WTC11 (cell line): ENCODE data around the gene MAP3K10. TPM values are rescaled to one million over a fixed set of nuclear protein-coding genes. Genes with fewer than 3 reads are reported as not detected.

Source experiments
- ATAC-seq: fragments of 200-7000 bp; cut with Tn5 transposase; 2 replicates; pipeline ENCODE4 v1.10.0; 2021; ENCODE audit warnings: mild to moderate bottlenecking, moderate library complexity
- CTCF ChIA-PET: fragments of 300-600 bp; sonication (Branson Sonifier 250); formaldehyde crosslinking; loops from one replicate; lab custom pipeline; 2021; ENCODE audit warnings: antibody characterized with exemption; lab: Charles Lee
- POLR2A ChIA-PET: fragments of 350-600 bp; sonication (Branson Sonifier 250); formaldehyde crosslinking; loops from one replicate; lab custom pipeline; 2021; ENCODE audit warnings: antibody characterized with exemption; lab: Charles Lee
- DNase-seq: peaks from one replicate; pipeline ENCODE4 v3.0.0; 2021; ENCODE audit warnings: low spot score
- H3K27ac Mint-ChIP-seq: 2 replicates; pipeline ENCODE4 v1.8.0; 2021; ENCODE audit warnings: mixed read lengths
- H3K27me3 Mint-ChIP-seq: 2 replicates; pipeline ENCODE4 v1.8.0; 2021; ENCODE audit warnings: low read depth, mild to moderate bottlenecking, moderate library complexity, mixed read lengths
- H3K36me3 Mint-ChIP-seq: 2 replicates; pipeline ENCODE4 v1.8.0; 2021; ENCODE audit warnings: mixed read lengths
- H3K4me1 Mint-ChIP-seq: 2 replicates; pipeline ENCODE4 v1.8.0; 2022; ENCODE audit warnings: mixed read lengths
- H3K4me3 Mint-ChIP-seq: 2 replicates; pipeline ENCODE4 v1.8.0; 2021; ENCODE audit warnings: mild to moderate bottlenecking, moderate library complexity, mixed read lengths
- H3K9me3 Mint-ChIP-seq: 2 replicates; pipeline ENCODE4 v1.8.0; 2021; ENCODE audit warnings: mixed read lengths
- ESRRA ChIP-seq: sonication (generic); formaldehyde crosslinking; IDR thresholded peaks from 2 replicates; pipeline ENCODE4 v1.8.1; 2022; ENCODE audit warnings: mild to moderate bottlenecking, missing genetic modification reagents, borderline replicate concordance
- ETV6 ChIP-seq: sonication (generic); formaldehyde crosslinking; IDR thresholded peaks from 2 replicates; pipeline ENCODE4 v1.8.1; 2022; ENCODE audit warnings: mild to moderate bottlenecking, missing genetic modification reagents
- FOXJ3 ChIP-seq: sonication (generic); formaldehyde crosslinking; IDR thresholded peaks from 2 replicates; pipeline ENCODE4 v1.9.0; 2021; ENCODE audit warnings: missing genetic modification reagents, mild to moderate bottlenecking, borderline replicate concordance
- GABPB1 ChIP-seq: sonication (generic); formaldehyde crosslinking; IDR thresholded peaks from 2 replicates; pipeline ENCODE4 v1.8.1; 2023; ENCODE audit warnings: mild to moderate bottlenecking, missing genetic modification reagents
- GTF2I ChIP-seq: fragments of 250-450 bp; sonication (Bioruptor Pico); conservative IDR thresholded peaks from 2 replicates; pipeline ENCODE4 v1.4.0; 2021; ENCODE audit warnings: mild to moderate bottlenecking
- JUN ChIP-seq: sonication (generic); formaldehyde crosslinking; IDR thresholded peaks from 2 replicates; pipeline ENCODE4 v1.8.0; 2023; ENCODE audit warnings: mild to moderate bottlenecking, missing genetic modification reagents
- NFATC4 ChIP-seq: fragments of 250-450 bp; sonication (Bioruptor Pico); IDR thresholded peaks from 2 replicates; pipeline ENCODE4 v1.9.0; 2021; ENCODE audit warnings: mild to moderate bottlenecking
- PRRX2 ChIP-seq: fragments of 250-450 bp; sonication (Bioruptor Pico); IDR thresholded peaks from 2 replicates; pipeline ENCODE4 v1.8.0; 2021; ENCODE audit warnings: mild to moderate bottlenecking
- TEAD1 ChIP-seq: sonication (generic); formaldehyde crosslinking; IDR thresholded peaks from 2 replicates; pipeline ENCODE4 v1.8.0; 2022; ENCODE audit warnings: mild to moderate bottlenecking, missing genetic modification reagents
- TP53 ChIP-seq: sonication (generic); formaldehyde crosslinking; IDR thresholded peaks from 2 replicates; pipeline ENCODE4 v1.8.1; 2023; ENCODE audit warnings: mild to moderate bottlenecking, missing genetic modification reagents
- ZNF121 ChIP-seq: sonication (generic); formaldehyde crosslinking; IDR thresholded peaks from 2 replicates; pipeline ENCODE4 v1.8.0; 2023; ENCODE audit warnings: missing genetic modification reagents
- ZNF317 ChIP-seq: sonication (generic); formaldehyde crosslinking; IDR thresholded peaks from 2 replicates; pipeline ENCODE4 v1.8.1; 2023; ENCODE audit warnings: low read depth, mild to moderate bottlenecking, moderate library complexity, missing genetic modification reagents, borderline replicate concordance
- total RNA-seq: library from RNA; stranded (reverse); gene quantifications from 3 replicates; pipeline ENCODE4 v1.2.3, GENCODE V29; 2021
- TF ChIP-seq, protein P1 (sequence below): sonication (generic); formaldehyde crosslinking; IDR thresholded peaks from 2 replicates; pipeline ENCODE4 v1.8.1; 2022; ENCODE audit warnings: missing genetic modification reagents, borderline replicate concordance
- TF ChIP-seq, protein P2 (sequence below): sonication (generic); formaldehyde crosslinking; conservative IDR thresholded peaks from 2 replicates; pipeline ENCODE4 v1.8.1; 2023; ENCODE audit warnings: mild to moderate bottlenecking, low read depth, missing genetic modification reagents, moderate library complexity
- TF ChIP-seq, protein P3 (sequence below): sonication (generic); formaldehyde crosslinking; IDR thresholded peaks from 2 replicates; pipeline ENCODE4 v1.8.0; 2022; ENCODE audit warnings: mild to moderate bottlenecking, missing genetic modification reagents
- TF ChIP-seq, protein P4 (sequence below): sonication (generic); formaldehyde crosslinking; IDR thresholded peaks from 2 replicates; pipeline ENCODE4 v1.8.0; 2023; ENCODE audit warnings: mild to moderate bottlenecking, missing genetic modification reagents
- TF ChIP-seq, protein P5 (sequence below): sonication (generic); formaldehyde crosslinking; IDR thresholded peaks from 2 replicates; pipeline ENCODE4 v1.8.0; 2022; ENCODE audit warnings: missing genetic modification reagents
- TF ChIP-seq, protein P6 (sequence below): fragments of 250-450 bp; sonication (Bioruptor Pico); IDR thresholded peaks from 2 replicates; pipeline ENCODE4 v1.8.0; 2021; ENCODE audit warnings: mild to moderate bottlenecking
- TF ChIP-seq, protein P7 (sequence below): sonication (generic); formaldehyde crosslinking; IDR thresholded peaks from 2 replicates; pipeline ENCODE4 v1.8.0; 2022; ENCODE audit warnings: mild to moderate bottlenecking, missing genetic modification reagents
- TF ChIP-seq, protein P8 (sequence below): sonication (generic); formaldehyde crosslinking; IDR thresholded peaks from 2 replicates; pipeline ENCODE4 v1.8.1; 2023; ENCODE audit warnings: mild to moderate bottlenecking, moderate library complexity, missing genetic modification reagents

Gene MAP3K10
- total RNA-seq, 1 experiment from 2014 or later = 23.5 TPM

DNA sequence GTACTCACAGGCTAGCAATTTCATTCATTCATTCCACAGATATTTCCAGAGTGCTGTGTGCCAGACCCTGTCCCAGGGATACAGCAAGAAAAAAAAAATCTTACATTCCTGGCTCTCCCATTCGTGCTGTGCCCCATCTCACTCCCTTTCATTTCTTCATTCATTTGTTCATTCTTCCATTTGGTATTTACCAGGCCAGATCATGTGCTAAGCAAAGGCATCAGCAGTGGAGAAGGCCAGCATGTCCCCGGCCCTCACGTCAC is 2.3 kb downstream of the MAP3K10 start:
- no peak for DNase-seq
- ATAC-seq = no peak
- TF ChIP-seq, protein P1, sequence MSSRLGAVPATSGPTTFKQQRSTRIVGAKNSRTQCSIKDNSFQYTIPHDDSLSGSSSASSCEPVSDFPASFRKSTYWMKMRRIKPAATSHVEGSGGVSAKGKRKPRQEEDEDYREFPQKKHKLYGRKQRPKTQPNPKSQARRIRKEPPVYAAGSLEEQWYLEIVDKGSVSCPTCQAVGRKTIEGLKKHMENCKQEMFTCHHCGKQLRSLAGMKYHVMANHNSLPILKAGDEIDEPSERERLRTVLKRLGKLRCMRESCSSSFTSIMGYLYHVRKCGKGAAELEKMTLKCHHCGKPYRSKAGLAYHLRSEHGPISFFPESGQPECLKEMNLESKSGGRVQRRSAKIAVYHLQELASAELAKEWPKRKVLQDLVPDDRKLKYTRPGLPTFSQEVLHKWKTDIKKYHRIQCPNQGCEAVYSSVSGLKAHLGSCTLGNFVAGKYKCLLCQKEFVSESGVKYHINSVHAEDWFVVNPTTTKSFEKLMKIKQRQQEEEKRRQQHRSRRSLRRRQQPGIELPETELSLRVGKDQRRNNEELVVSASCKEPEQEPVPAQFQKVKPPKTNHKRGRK (CRISPR knock-in tag) = no peak
- TF ChIP-seq FOXJ3 (no peak), ETV6 (no peak), JUN (CRISPR knock-in tag) (no peak), PRRX2 (CRISPR knock-in tag) (no peak), ESRRA (CRISPR knock-in tag) (no peak), TEAD1 (no peak), GTF2I (CRISPR knock-in tag) (no peak), ZNF121 (CRISPR knock-in tag) (no peak), TP53 (CRISPR knock-in tag) (no peak), ZNF317 (CRISPR knock-in tag) (no peak), GABPB1 (CRISPR knock-in tag) (no peak), NFATC4 (no peak)
- TF ChIP-seq, protein P2, sequence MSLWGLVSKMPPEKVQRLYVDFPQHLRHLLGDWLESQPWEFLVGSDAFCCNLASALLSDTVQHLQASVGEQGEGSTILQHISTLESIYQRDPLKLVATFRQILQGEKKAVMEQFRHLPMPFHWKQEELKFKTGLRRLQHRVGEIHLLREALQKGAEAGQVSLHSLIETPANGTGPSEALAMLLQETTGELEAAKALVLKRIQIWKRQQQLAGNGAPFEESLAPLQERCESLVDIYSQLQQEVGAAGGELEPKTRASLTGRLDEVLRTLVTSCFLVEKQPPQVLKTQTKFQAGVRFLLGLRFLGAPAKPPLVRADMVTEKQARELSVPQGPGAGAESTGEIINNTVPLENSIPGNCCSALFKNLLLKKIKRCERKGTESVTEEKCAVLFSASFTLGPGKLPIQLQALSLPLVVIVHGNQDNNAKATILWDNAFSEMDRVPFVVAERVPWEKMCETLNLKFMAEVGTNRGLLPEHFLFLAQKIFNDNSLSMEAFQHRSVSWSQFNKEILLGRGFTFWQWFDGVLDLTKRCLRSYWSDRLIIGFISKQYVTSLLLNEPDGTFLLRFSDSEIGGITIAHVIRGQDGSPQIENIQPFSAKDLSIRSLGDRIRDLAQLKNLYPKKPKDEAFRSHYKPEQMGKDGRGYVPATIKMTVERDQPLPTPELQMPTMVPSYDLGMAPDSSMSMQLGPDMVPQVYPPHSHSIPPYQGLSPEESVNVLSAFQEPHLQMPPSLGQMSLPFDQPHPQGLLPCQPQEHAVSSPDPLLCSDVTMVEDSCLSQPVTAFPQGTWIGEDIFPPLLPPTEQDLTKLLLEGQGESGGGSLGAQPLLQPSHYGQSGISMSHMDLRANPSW (CRISPR knock-in tag) = no peak
- TF ChIP-seq, protein P3, sequence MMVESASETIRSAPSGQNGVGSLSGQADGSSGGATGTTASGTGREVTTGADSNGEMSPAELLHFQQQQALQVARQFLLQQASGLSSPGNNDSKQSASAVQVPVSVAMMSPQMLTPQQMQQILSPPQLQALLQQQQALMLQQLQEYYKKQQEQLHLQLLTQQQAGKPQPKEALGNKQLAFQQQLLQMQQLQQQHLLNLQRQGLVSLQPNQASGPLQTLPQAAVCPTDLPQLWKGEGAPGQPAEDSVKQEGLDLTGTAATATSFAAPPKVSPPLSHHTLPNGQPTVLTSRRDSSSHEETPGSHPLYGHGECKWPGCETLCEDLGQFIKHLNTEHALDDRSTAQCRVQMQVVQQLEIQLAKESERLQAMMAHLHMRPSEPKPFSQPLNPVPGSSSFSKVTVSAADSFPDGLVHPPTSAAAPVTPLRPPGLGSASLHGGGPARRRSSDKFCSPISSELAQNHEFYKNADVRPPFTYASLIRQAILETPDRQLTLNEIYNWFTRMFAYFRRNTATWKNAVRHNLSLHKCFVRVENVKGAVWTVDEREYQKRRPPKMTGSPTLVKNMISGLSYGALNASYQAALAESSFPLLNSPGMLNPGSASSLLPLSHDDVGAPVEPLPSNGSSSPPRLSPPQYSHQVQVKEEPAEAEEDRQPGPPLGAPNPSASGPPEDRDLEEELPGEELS (CRISPR knock-in tag) = no peak
- TF ChIP-seq, protein P4, sequence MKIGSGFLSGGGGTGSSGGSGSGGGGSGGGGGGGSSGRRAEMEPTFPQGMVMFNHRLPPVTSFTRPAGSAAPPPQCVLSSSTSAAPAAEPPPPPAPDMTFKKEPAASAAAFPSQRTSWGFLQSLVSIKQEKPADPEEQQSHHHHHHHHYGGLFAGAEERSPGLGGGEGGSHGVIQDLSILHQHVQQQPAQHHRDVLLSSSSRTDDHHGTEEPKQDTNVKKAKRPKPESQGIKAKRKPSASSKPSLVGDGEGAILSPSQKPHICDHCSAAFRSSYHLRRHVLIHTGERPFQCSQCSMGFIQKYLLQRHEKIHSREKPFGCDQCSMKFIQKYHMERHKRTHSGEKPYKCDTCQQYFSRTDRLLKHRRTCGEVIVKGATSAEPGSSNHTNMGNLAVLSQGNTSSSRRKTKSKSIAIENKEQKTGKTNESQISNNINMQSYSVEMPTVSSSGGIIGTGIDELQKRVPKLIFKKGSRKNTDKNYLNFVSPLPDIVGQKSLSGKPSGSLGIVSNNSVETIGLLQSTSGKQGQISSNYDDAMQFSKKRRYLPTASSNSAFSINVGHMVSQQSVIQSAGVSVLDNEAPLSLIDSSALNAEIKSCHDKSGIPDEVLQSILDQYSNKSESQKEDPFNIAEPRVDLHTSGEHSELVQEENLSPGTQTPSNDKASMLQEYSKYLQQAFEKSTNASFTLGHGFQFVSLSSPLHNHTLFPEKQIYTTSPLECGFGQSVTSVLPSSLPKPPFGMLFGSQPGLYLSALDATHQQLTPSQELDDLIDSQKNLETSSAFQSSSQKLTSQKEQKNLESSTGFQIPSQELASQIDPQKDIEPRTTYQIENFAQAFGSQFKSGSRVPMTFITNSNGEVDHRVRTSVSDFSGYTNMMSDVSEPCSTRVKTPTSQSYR (CRISPR knock-in tag) = no peak
- TF ChIP-seq, protein P5, sequence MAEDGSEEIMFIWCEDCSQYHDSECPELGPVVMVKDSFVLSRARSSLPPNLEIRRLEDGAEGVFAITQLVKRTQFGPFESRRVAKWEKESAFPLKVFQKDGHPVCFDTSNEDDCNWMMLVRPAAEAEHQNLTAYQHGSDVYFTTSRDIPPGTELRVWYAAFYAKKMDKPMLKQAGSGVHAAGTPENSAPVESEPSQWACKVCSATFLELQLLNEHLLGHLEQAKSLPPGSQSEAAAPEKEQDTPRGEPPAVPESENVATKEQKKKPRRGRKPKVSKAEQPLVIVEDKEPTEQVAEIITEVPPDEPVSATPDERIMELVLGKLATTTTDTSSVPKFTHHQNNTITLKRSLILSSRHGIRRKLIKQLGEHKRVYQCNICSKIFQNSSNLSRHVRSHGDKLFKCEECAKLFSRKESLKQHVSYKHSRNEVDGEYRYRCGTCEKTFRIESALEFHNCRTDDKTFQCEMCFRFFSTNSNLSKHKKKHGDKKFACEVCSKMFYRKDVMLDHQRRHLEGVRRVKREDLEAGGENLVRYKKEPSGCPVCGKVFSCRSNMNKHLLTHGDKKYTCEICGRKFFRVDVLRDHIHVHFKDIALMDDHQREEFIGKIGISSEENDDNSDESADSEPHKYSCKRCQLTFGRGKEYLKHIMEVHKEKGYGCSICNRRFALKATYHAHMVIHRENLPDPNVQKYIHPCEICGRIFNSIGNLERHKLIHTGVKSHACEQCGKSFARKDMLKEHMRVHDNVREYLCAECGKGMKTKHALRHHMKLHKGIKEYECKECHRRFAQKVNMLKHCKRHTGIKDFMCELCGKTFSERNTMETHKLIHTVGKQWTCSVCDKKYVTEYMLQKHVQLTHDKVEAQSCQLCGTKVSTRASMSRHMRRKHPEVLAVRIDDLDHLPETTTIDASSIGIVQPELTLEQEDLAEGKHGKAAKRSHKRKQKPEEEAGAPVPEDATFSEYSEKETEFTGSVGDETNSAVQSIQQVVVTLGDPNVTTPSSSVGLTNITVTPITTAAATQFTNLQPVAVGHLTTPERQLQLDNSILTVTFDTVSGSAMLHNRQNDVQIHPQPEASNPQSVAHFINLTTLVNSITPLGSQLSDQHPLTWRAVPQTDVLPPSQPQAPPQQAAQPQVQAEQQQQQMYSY (CRISPR knock-in tag) = no peak
- TF ChIP-seq, protein P6, sequence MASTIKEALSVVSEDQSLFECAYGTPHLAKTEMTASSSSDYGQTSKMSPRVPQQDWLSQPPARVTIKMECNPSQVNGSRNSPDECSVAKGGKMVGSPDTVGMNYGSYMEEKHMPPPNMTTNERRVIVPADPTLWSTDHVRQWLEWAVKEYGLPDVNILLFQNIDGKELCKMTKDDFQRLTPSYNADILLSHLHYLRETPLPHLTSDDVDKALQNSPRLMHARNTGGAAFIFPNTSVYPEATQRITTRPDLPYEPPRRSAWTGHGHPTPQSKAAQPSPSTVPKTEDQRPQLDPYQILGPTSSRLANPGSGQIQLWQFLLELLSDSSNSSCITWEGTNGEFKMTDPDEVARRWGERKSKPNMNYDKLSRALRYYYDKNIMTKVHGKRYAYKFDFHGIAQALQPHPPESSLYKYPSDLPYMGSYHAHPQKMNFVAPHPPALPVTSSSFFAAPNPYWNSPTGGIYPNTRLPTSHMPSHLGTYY (CRISPR knock-in tag) = no peak
- TF ChIP-seq, protein P7, sequence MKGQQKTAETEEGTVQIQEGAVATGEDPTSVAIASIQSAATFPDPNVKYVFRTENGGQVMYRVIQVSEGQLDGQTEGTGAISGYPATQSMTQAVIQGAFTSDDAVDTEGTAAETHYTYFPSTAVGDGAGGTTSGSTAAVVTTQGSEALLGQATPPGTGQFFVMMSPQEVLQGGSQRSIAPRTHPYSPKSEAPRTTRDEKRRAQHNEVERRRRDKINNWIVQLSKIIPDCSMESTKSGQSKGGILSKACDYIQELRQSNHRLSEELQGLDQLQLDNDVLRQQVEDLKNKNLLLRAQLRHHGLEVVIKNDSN (CRISPR knock-in tag) = no peak
- TF ChIP-seq, protein P8, sequence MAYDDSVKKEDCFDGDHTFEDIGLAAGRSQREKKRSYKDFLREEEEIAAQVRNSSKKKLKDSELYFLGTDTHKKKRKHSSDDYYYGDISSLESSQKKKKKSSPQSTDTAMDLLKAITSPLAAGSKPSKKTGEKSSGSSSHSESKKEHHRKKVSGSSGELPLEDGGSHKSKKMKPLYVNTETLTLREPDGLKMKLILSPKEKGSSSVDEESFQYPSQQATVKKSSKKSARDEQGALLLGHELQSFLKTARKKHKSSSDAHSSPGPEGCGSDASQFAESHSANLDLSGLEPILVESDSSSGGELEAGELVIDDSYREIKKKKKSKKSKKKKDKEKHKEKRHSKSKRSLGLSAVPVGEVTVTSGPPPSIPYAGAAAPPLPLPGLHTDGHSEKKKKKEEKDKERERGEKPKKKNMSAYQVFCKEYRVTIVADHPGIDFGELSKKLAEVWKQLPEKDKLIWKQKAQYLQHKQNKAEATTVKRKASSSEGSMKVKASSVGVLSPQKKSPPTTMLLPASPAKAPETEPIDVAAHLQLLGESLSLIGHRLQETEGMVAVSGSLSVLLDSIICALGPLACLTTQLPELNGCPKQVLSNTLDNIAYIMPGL (CRISPR knock-in tag) = no peak

More for the DNA sequence above, 2.3 kb downstream of the MAP3K10 start:
- peaks cover 18% of the 10 kb centered on the region for H3K4me1 Mint-ChIP-seq
- peak overlapping the region; percentile 0; the same call in 1 of the 2 replicates for H3K27ac Mint-ChIP-seq
- CTCF ChIA-PET = interaction anchor here (1.6 to 3.9 kb wide), 2 partner anchors 18 to 24 kb away, joined by 3 to 67 read pairs; partner anchors contain the start of gene TTC9B
- H3K27me3 Mint-ChIP-seq = peaks cover 9% of the 10 kb centered on the region; the same call in 1 of the 2 replicates
- H3K9me3 Mint-ChIP-seq = no peaks in the 10 kb centered on the region
- no peaks in the 10 kb centered on the region for H3K36me3 Mint-ChIP-seq
- peak overlapping the region; percentile 61; the same call in 1 of the 2 replicates for H3K4me3 Mint-ChIP-seq
- POLR2A ChIA-PET = no interaction called here
